Endothelial cell of umbilical vein (primary cell): ENCODE data around the gene LPAR1.

Source experiments
- CTCF ChIP-seq, 2 donors: IDR thresholded peaks; 1 replicate in 1 of 2; 2 replicates in 1 of 2; pipeline ENCODE4 v1.5.1; 2011; ENCODE audit warnings: low read length in 2 of 2, mild to moderate bottlenecking in 2 of 2, moderate library complexity in 2 of 2, control low read depth in 1 of 2, inconsistent platforms in 1 of 2, low read depth in 1 of 2; ENCODE audit not compliant: insufficient read depth in 1 of 2; ENCODE audit errors: extremely low read depth in 1 of 2
- EZH2 ChIP-seq: IDR thresholded peaks from 2 replicates; pipeline ENCODE4 v1.6.1; 2012; ENCODE audit warnings: borderline replicate concordance, low read depth, mild to moderate bottlenecking, moderate library complexity, low read length, inconsistent platforms; ENCODE audit not compliant: severe bottlenecking
- FOS ChIP-seq: IDR thresholded peaks from 2 replicates; pipeline ENCODE4 v1.6.1; 2011; ENCODE audit warnings: mild to moderate bottlenecking, low read length, moderate library complexity, borderline replicate concordance; ENCODE audit not compliant: insufficient read depth
- GATA2 ChIP-seq: IDR thresholded peaks from 2 replicates; pipeline ENCODE4 v1.7.0; 2011; ENCODE audit warnings: low read depth, mild to moderate bottlenecking, moderate library complexity, mixed read lengths, low read length; ENCODE audit not compliant: insufficient read length, insufficient read depth
- JUN ChIP-seq: IDR thresholded peaks from 2 replicates; pipeline ENCODE4 v1.6.1; 2011; ENCODE audit warnings: borderline replicate concordance, low read depth; ENCODE audit not compliant: insufficient read length, insufficient read depth
- MAX ChIP-seq: IDR thresholded peaks from 2 replicates; pipeline ENCODE4 v1.6.1; 2011; ENCODE audit not compliant: insufficient read depth, insufficient read length
- POLR2A ChIP-seq: IDR thresholded peaks from 2 replicates; pipeline ENCODE4 v1.6.1; 2012; ENCODE audit warnings: low read depth, mild to moderate bottlenecking, control low read depth, low read length
- POLR2AphosphoS5 ChIP-seq: IDR thresholded peaks from 2 replicates; pipeline ENCODE4 v1.6.1; 2012; ENCODE audit warnings: low read depth, mild to moderate bottlenecking, control low read depth, low read length, moderate library complexity; ENCODE audit not compliant: insufficient read depth

- TF ChIP-seq EZH2: no peak
- TF ChIP-seq CTCF (IDR thresholded peaks at IDR 0.05; ENCODE audit: extremely low read depth in 1 of 2, insufficient read depth in 1 of 2, low read depth in 1 of 2, low read length in 2 of 2): no peak
- TF ChIP-seq POLR2A: no peak
- TF ChIP-seq POLR2AphosphoS5: no peak
- TF ChIP-seq MAX: no peak
- TF ChIP-seq FOS: no peak
- TF ChIP-seq GATA2: no peak
- TF ChIP-seq JUN: no peak
Measured at GRCh38 chr9:110995420-110996340, 42.6 kb downstream of the LPAR1 start.
